ENCODE results near the gene GLA. TPM values are rescaled to one million over a fixed set of nuclear protein-coding genes. Genes with fewer than 3 reads are reported as not detected.

Gene GLA
- total RNA-seq, 2 donors from 2014 or later: 6.2 to 7.6 TPM

GRCh38 chrX:101408532-101408841 is 762 bp upstream of the GLA start:
- no peak for TF ChIP-seq POLR2A (IDR thresholded peaks at IDR 0.05)
- peak in 1 of 7 experiments; percentile 10 for TF ChIP-seq CTCF (IDR thresholded peaks at IDR 0.05)
- Histone ChIP-seq H3K4me3 (peak overlapping the region in 1 of 2 donors; percentile 32), H3K27me3 (no peaks in the 10 kb centered on the region), H3K36me3 (replicated peaks in 1 of 2; ENCODE audit: insufficient read depth in 1 of 2, low read depth in 2 of 2) (no peaks in the 10 kb centered on the region), H3K4me1 (peaks cover 7% of the 10 kb centered on the region), H3K27ac (peak overlapping the region; percentile 83 to 94 (median 93)), H3K9me3 (no peaks in the 10 kb centered on the region)
- WGBS, 2 donors: 0% methylated on average over 8 of the region's 8 CpGs
- ATAC-seq: peak; percentile 5
- no peak for DNase-seq
- intact Hi-C loops (cut with DNase I): no loop called here

GRCh38 chrX:101407167-101407747 is 468 bp downstream of the GLA start:
- peak overlapping the region in 1 of 2 donors; percentile 50 for H3K4me3 ChIP-seq
- H3K27me3 ChIP-seq: no peaks in the 10 kb centered on the region
- intact Hi-C loops (cut with DNase I): no loop called here
- no peak for TF ChIP-seq CTCF (IDR thresholded peaks at IDR 0.05)
- TF ChIP-seq POLR2A (IDR thresholded peaks at IDR 0.05): no peak
- H3K36me3 ChIP-seq (replicated peaks in 1 of 2; ENCODE audit: insufficient read depth in 1 of 2, low read depth in 2 of 2): no peaks in the 10 kb centered on the region
- DNase-seq (no peak), ATAC-seq (no peak)
- peaks cover 7% of the 10 kb centered on the region for H3K4me1 ChIP-seq
- peak overlapping the region; percentile 53 to 94 (median 78) for H3K27ac ChIP-seq
- H3K9me3 ChIP-seq: no peaks in the 10 kb centered on the region
- 0 to 1% methylated on average over 11 to 14 of the region's 15 CpGs for WGBS, 2 donors

- H3K4me3 ChIP-seq: no peak overlapping the region
- no peak overlapping the region for H3K27ac ChIP-seq
- no peak for DNase-seq
- H3K27me3 ChIP-seq: no peaks in the 10 kb centered on the region
- TF ChIP-seq CTCF (IDR thresholded peaks at IDR 0.05): no peak
- no peak for TF ChIP-seq POLR2A (IDR thresholded peaks at IDR 0.05)
- intact Hi-C loops (cut with DNase I): no loop called here
- 90 to 92% methylated on average over 4 of the region's 4 CpGs for WGBS, 2 donors
- H3K4me1 ChIP-seq: no peaks in the 10 kb centered on the region
- ATAC-seq: no peak
- H3K36me3 ChIP-seq (replicated peaks in 1 of 2; ENCODE audit: insufficient read depth in 1 of 2, low read depth in 2 of 2): no peaks in the 10 kb centered on the region
- H3K9me3 ChIP-seq: no peaks in the 10 kb centered on the region
These were observed 7.9 kb downstream of the GLA start for GRCh38 chrX:101399825-101400224.

- TF ChIP-seq POLR2A (IDR thresholded peaks at IDR 0.05) (no peak), CTCF (IDR thresholded peaks at IDR 0.05) (no peak)
- no peak overlapping the region for H3K27ac ChIP-seq
- H3K4me3 ChIP-seq: no peak overlapping the region
- intact Hi-C loops (cut with DNase I): no loop called here
- H3K36me3 ChIP-seq (replicated peaks in 1 of 2; ENCODE audit: insufficient read depth in 1 of 2, low read depth in 2 of 2): no peaks in the 10 kb centered on the region
- no peaks in the 10 kb centered on the region for H3K27me3 ChIP-seq
- no peak for DNase-seq
- ATAC-seq: no peak
- WGBS, 2 donors: 88 to 89% methylated on average over 4 of the region's 4 CpGs
- H3K4me1 ChIP-seq: no peaks in the 10 kb centered on the region
- no peaks in the 10 kb centered on the region for H3K9me3 ChIP-seq
These were observed 9.0 kb downstream of the GLA start for GRCh38 chrX:101398694-101399093.

GRCh38 chrX:101397779-101398178 is 9.9 kb downstream of the GLA start:
- Histone ChIP-seq H3K27me3 (no peaks in the 10 kb centered on the region), H3K27ac (no peak overlapping the region), H3K4me3 (no peak overlapping the region), H3K36me3 (replicated peaks in 1 of 2; ENCODE audit: insufficient read depth in 1 of 2, low read depth in 2 of 2) (no peaks in the 10 kb centered on the region), H3K4me1 (peaks cover 5% of the 10 kb centered on the region), H3K9me3 (no peaks in the 10 kb centered on the region)
- DNase-seq: no peak
- WGBS, 2 donors: 24 to 30% methylated on average over 2 to 4 of the region's 4 CpGs
- TF ChIP-seq POLR2A (IDR thresholded peaks at IDR 0.05) (no peak), CTCF (IDR thresholded peaks at IDR 0.05) (no peak)
- intact Hi-C loops (cut with DNase I): no loop called here
- no peak for ATAC-seq
